ENCODE data around the gene QKI.
"Not testable (repeated sequence)": the region's sequence is repeated elsewhere in the genome, so short reads cannot be mapped to it uniquely, and the experiment has no call there.

QKI gene

DNA sequence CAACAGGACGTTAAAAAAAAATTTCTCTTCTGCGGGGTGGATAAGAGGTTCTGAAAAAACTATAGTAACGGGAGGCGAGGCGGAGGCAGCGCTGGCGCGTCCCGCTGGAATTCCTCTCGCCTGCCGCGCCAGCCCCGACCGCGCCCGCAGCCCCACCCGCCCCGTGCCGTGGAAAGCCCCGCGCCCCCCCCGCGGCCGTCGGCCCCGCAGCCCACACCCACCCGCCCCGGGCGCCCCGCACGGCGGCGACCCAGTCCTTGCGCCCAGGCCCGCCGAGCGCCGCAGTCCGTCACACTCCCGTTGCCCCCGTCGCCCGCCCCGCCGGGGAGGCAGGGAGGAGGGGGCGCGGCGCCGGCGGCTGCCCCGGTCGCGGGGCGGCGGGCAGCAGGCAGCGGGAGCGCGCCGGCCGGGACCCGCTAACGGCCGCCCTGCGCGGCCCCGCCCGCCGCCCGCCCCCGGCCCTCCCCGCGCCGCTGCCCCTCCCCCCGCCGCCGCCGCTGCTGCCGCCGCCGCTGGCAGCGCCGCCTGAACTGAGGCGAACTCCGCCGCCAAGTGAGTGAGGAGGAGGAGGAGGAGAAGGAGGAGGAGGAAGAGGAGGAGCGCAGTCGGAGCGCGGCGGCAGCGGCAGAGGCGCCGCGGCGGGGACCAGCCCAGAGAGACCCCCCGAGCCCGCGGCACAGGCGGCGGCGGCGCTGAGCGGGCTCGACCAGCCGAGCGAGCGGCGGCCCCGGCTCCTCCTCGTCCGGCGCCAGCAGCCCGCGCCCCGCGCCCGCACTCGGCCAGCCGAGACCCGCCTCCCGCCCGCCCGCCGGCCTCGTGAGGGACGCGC lies at the start of gene QKI:
Gene QKI (plus strand): TSS at position 602 of the 829 bp plus-strand sequence. CDS start 476 bp downstream, outside the sequence.
- peak; percentile 61 for DNase-seq

DNA sequence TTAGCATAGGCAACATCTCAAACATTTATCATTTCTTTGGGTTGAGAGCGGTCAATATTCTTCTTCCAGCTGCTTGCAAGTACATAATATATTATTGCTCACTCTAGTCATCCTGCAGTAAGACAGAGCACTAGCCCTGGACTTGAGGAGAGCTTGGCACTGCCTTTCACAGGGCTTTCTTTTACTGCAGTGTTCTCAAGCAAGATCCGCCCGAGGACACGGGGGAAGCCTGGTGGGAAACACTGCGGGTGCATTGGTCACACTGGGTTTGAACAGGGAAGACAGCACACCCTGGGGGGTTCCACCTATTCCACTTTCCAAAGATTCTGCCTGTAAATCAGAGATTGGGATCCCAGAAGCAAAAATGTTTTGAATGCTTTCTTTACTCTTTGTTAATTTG lies 48.2 kb upstream of the QKI start:
- no peak for DNase-seq

DNA sequence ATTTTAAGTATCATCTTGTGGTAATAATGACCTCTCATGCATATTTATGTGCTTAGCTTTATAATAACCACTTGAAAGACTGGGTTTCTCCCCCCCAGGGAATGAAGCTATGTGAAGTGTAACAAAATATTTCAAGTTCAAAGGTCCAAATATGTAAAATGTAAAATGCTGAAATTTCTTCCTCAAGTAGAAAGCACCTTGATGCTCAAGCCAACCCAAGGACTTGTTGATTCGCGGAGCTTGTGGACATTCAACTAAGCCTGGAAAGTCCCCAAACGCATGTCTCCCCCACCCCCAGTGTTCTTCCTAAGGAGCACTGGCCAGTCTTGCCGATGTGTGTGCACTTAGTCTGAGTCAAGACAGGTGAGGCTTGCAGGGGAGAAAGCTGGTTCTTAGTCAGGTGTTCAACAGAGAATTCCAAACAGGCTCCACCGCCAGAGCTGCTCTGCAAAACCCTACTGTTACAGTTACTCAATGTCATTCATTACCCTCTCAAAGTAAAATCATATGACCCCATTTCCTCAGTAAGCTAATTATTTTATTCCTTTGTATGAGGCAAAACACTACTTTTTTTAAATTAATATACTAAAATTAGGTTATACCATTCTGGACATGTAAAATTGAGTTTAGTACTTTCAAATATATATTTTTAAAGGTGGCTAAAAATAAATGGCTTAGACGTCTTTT lies 46.9 kb upstream of the QKI start:
- DNase-seq, result no peak

DNA sequence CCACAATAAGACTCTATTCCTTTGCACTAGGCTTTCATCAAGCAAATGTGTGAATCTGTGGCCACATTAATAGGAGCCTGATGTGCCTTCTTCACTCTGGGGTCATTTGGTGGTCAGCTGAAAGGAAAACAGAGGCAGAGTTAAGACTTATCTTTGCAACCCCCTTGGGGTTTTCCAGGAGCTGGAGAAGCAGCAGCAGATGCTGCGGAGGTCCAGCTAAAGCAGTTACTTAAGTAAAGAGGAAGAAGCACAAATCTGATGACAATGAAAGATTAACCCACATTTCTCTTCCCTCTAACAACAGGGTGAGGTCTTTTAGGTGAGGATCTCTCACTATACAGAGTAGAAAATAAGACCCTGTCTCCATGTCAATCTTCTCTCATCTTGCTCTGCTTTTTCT lies 45.4 kb upstream of the QKI start:
- no peak for DNase-seq

DNA sequence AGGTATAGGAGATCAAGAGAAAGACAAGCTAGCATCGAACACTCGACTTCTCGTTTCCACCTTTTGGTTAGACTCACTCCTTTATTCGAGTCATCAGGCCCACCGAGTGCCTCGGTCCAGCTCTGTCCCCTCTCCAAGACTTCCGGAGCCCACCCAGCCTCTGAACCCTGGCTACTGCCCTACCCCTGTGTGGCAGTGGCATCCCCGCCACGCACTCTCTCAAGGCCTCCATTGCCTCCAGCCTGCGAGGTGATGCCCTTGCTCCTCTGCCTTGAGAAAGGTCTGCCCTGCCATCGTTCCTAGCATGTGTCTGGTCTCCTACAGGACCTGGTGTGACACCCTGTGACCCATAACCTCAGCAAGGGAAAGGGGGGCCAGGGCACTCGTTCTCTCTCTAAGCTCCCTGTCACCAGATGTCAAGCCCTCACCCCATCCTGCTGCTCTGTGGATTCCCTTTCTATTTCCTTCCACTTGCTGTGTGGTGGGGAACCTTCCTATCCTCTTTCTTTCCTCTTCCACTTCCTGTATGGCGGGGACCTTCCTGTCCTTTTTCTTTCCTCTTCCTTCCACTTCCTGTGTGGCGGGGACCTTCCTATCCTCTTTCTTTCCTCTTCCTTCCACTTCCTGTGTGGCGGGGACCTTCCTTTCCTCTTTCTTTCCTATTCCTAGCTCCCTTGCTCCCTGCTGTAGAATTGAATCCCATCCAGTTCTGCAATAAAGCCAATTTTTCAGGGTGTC lies 44.7 kb upstream of the QKI start:
- DNase-seq, result no peak

DNA sequence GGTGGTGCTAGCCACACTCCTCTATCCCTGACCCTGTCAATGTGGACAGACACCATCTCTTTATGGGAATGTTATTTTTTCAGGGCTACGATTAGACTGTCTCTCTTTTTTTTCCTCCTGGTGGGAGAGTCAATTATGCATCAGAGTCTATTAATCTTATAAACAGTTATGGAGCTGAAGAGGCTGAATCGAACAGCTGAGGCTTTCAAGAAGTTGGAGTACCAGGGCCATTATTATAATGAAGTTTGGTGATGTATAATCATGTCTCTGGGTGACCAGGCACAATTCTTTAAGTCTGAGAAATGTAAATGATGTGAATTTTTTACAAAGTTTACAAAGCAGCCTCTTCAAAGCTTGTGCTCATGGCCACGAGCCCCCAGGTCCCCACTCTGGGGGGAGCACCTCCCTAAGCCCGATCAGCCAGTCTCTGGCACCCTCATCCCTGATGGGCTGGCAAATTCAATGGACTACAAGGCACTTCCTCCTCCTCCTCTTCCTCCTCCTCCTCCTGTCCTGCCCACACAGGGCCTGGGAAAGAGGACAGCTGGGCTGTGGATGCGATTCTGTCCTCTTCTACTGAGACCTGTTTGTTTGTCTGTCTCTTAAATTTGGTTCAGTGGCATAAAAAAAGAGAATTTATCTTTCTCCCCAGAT lies 43.9 kb upstream of the QKI start:
- DNase-seq, result no peak

DNA sequence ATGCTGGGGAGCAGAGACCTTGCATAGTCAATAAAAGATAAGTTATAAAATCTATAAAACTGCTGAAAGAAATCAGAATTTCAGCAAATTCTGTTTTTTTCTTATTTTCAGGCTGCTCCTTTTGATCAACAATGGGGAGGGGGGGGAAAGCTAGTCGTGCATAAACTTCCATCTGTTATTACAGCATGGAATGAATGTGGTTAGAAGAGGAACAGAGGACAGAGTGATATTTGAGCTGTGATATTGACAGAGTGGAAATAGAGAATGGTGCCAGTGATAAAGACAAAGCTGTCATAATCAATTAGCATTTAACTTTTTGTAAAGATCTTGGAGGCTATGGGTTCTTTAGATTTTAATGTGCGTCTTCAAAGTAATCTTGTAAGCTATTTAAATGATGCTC lies 43.4 kb upstream of the QKI start:
- DNase-seq, result no peak

DNA sequence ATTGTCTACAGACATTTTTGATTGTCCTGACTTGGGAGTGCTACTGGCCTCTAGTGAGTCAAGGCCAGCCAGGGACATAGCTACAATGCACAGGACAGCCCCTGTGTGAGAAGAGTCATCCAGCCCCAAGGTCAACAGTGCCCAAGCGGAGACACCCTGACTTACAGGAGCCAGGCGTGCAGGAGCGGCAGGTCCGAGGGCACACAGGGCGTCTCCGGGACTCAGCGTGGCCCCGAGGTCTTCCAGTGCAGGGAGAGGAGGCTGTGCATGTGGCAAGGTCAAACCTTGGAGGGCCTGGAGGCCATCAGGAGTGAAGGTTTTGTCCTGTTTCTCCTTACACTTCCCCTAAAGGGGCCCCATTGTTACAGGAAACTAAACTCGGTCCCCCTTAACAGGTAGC lies 41.3 kb upstream of the QKI start:
- DNase-seq, result no peak

DNA sequence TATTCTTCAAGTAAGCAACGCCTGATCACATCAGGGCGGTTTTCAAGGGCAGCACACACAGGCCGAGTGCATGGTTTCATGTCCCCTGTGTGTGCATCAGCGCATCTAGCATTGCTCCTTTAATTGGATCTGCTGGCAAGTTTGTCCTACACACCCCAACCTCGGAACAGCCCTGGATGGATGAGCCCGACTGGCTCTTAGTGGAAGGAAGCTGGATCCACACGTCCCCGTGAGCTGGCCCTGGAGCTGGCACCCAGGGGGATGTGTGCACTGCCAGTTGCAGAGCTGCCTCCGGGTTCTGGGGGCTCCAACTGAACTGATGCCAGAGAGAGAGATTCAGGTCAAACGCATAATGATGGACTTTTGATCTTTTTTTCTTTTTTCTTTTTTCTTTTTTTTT lies 39.2 kb upstream of the QKI start:
- no peak for DNase-seq

DNA sequence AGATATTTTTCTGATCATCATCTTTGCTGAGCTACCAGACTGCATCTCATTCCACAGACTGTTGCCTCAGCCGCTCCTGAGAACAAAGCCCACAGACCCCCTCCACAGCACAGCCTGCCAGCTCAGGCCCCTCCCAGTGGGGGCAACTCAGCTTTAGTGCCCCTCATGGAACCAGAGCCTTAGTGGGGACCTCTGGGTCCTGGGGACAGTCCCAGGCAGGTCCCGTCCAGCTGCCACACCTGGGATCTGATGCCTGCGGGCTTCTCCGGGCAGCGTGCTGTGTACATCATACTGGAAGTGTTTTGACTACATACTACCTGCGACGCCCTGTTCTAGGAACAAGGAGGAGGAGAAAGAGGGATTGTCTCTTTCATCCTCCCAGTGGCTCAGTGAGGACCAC lies 38.3 kb upstream of the QKI start:
- no peak for DNase-seq

DNA sequence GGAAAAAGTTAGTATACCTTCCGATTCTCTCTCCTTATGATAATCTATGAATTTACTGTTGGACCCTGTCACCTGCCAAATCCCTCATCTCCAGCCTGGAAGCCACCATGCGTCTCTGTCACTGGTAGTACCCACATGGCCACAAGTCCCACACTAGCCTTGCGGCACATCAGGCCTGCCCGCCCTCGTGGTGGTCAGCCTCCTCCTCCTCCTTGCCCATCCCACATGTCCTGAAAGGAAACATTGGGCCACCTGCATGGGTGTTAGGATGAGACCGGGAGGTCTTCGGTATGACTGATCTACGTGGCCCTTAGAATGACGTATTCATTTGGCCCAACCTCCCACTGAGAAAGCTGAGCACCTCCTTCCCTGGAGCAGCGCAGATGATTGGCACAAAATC lies 37.0 kb upstream of the QKI start:
- no peak for DNase-seq

DNA sequence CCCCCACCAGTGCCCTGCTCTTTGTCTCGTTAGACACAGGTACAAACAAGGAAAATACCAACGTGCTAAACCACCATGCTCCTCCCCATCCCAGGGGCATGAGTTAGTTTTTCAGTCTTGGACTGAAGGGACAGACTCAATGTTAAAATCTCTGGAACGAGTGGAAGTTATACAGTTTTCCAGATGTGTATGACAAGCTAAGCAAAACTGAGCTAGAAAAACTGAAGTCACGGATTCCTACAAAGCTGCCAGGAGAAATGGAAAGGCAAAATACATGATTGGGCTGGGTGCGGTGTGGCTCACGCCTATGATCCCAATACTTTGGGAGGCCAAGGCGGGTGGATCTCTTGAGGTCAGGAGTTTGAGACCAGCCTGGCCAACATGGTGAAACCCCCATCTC lies 34.3 kb upstream of the QKI start:
- no peak for DNase-seq

DNA sequence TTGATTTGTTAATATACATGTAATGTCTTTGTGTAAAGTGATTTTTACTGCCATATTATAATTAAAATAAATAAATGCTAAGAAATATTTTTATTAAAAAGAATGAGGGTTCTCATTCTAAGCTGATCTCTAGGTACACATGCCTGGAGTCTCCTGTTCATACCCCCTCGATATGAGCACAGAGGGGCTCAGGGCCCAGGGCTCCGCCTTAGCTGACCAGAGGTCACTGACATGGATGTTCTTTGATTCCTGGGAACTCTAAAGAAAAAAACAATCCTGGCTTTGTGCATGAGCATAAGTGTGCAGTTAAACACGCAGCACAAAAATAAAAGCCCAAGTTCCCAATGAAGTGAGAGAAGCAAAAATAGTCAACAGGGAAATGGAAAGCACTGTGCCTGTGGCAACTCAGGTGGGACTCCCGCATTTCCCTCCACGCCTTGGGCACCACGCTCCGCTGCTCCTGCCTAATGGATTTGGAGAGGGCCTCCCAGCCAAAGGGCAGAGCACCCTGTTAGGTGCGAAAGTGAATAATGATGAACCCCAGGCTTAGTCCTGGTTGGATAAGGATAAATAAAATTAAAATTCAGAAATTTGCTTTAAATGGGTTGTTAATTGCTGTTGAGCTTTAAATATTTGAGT lies 33.3 kb upstream of the QKI start:
- DNase-seq, result no peak

DNA sequence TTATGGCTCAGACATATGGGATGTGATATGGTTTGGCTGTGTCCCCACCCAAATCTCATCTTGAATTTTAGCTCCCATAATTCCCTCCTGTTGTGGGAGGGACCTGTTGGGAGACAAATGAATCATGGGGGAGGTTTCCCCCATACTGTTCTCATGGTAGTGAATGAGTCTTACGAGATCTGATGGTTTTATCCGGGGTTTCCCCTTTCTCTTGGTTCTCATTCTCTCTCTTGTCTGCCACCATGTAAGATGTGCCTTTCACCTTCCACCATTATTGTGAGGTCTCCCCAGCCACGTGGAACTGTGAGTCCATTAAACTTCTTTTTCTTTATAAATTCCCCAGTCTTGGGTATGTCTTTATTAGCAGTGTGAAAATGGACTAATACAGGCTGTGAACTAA lies 31.1 kb upstream of the QKI start:
- DNase-seq, result not testable (repeated sequence)

DNA sequence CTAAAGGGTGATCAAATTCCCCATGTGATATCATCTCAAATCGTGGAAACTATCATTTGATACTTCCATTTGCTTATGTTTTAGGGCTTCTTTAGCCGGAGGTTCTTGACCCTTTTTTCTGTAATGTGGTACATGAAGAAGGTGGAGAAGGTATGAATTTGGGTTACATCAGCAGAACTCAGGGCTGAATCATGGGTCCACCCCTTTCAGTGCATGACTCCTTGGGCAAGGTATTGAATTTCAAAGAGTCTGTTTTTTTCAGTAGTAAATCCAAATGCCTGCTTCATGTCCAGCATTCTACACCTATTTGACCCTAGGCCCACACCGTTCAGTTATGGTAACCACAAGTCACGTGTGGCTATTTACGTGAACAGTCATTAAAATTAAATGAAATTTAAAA lies 30.6 kb upstream of the QKI start:
- no peak for DNase-seq

DNA sequence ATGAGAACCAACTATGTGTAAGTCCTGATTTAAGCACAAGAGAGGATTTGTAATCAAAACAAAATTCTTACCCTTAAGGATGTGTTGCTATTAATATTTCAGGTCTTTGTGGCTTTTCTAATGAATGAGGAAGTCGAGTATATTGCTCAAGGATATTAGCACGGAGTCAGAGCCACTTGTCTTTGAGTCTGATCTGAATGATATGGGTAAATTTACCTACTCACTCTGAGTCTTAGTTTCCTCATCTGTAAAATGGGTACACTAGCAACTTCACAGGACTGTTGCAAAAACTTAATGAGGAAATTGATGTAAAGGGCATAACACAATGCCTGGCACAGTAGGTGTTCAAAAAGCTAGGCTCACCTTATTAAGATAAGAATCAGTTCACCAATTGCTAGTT lies 30.0 kb upstream of the QKI start:
- no peak for DNase-seq

DNA sequence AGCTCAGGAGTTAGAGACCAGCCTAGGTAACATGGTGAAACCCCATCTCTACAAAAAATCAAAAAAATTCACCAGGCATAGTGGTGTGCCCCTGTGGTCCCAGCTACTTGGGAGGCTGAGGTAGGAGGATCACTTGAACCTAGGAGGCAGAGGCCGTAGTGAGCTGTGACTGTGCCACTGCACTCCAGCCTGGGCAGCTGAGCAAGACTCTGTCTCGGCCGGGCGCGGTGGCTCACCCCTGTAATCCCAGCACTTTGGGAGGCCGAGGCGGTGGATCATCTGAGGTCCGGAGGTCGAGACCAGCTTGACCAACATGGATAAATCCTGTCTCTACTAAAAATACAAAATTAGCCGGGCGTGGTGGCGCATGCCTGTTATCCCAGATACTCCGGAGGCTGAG lies 29.0 kb upstream of the QKI start:
- DNase-seq, result not testable (repeated sequence)

DNA sequence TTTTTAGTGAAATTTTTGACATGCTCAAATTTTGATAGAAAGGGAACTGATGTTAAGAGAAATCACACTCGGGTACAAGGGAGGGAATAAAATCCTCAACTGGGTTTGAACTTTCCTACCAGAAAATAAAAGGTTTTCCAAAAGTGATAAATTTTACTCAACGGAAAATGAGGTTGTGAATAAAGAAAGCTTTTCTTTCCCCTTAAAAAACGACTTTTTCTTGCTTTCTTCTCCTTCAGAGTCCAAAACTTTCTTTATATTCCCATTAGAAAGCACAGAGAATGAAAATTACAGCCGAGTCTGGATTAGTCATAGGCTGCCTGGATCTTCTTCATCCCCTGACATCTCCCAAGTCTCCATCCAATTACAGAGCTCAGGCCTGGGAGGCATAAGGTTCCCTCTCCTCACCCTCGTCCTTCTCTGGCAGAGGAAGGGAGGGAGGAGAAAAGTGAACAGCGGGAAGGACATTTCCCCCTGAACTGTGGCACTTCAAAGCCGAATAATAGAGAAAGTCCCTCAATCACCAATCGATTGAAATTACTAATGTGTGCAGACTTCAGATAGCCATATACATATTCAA lies 28.1 kb upstream of the QKI start:
- DNase-seq, result no peak

DNA sequence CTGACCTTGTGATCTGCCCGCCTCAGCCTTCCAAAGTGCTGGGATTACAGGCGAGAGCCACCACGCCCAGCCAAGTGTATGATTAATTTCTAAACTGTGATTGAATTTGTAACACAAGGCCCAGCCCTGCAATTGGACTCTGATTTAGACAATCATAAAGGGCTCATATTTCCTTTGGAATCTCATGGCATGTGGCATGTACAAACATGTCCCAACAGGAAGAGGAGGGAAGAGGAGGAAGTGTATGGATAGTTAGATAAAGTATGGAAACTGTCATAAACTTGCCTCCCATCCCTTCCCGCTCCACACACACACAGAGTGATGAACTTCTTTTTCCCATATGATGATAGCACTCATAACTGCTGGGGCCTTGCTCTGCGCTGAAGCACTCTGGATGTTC lies 27.2 kb upstream of the QKI start:
- DNase-seq, result no peak

DNA sequence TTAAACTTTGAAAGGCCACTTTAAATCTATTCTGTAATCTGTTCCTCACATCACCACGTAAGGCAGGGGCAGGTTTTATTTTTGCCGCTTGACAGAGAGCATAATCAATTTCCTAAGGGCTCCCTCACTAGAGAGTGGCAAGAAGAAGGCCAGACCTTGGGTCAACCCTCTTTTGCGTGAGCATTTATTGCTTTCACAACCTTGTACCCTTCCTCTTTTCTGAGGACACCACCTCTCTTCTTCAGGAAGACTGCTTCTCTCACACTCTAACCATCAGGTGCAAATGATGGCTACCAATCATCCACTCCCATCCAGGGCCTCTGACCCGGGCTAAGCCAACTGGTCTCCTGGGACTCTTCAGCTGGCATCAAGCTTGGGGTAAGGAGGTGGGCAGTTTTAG lies 25.2 kb upstream of the QKI start:
- DNase-seq, result no peak

DNA sequence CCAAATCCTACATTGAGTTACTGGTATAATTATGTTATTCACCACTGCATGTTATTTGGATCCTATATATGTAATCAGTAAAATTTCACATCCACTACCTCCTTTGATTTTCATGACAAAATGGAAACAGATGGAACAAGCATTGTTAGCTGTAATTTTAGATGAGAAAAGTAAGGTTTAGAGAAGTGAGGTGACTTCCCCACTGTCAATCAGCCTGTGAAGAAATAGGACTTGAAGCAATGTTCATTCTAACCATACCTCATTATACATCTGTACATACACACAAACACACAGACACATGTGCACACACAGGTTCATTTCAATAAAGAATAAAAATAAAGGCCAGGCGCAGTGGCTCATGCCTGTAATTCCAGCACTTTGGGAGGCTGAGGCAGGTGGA lies 23.7 kb upstream of the QKI start:
- DNase-seq, result no peak

DNA sequence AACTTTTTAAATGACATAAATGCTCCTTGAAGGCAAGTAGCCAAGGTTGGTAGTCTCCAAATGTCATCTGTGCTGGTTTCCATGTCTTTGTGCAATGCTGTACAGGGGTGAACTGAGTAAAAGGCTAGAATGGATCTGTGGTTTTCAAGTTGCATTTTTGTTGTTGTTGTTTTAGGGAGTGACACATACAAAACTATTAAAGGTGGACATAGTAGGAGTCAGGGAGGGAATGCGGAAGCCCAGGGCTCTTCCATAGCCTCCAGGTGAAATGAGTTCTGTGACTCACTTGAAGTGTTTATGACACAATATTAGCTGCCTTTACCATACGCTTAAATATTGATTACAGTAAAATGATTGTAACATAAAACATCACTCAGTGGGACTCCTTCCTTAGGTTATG lies 22.5 kb upstream of the QKI start:
- no peak for DNase-seq

DNA sequence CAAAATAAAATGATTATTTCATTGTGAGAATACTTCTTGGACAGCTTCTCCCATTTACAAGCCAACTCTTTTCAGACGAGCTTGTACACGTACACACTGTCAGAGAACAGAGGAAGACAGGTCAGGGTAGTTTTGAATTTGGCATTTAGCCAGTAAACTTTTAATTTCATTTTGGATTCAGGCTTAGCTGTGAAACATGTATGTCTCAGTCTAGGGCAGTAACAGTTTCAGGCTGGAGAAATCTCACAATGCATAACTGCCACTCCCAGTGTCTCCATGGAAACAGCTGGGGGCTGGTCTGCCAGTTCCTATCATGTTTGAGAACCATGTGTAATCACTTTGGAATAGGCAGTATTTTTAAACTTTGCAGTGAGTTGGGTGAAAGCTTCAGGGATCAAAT lies 22.0 kb upstream of the QKI start:
- DNase-seq, result no peak

All from GOT3 (cell line).